Activated CD4-positive, alpha-beta T cell treated with anti-CD3 and anti-CD28 coated beads, Interleukin-2, amount 50 U/mL, for 16 hours (primary cell): ENCODE data around the gene HOXA9.

ENCODE experiments used
- DNase-seq: peaks from one replicate; pipeline ENCODE4 v3.0.0-alpha.2; 2020

Gene HOXA9

DNA sequence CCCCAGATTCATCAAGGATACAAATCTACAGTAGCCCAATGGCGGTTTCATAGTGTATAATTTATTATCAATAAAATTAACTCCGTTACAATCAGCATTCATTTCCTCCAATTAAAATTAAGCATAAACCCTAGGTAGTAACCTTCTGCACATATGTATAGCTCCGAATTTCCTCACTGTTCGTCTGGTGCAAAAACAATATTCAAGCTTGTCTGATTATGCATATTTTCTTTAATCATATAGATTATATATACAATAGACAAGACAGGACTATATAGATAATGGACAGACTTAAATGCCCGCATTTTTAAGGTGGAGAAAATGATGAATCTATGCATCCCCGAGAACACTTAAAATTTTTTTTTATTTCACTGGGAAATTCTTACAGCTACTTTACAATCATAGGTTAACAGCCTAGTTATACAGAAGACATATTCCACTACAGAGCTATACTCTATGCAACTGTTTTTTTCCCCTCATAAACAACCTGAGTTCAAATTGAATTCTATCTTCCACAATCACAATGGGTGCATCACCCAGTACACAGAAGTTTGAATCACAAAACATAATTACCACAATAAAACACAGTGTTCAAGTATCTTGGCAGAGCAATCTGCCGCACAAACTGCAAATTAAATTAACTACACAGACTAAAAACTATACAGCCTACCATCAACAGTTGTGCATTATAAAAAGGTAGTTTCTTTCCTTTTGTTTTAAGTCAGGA is 2.6 kb downstream of the HOXA9 start:
- no peak for DNase-seq

DNA sequence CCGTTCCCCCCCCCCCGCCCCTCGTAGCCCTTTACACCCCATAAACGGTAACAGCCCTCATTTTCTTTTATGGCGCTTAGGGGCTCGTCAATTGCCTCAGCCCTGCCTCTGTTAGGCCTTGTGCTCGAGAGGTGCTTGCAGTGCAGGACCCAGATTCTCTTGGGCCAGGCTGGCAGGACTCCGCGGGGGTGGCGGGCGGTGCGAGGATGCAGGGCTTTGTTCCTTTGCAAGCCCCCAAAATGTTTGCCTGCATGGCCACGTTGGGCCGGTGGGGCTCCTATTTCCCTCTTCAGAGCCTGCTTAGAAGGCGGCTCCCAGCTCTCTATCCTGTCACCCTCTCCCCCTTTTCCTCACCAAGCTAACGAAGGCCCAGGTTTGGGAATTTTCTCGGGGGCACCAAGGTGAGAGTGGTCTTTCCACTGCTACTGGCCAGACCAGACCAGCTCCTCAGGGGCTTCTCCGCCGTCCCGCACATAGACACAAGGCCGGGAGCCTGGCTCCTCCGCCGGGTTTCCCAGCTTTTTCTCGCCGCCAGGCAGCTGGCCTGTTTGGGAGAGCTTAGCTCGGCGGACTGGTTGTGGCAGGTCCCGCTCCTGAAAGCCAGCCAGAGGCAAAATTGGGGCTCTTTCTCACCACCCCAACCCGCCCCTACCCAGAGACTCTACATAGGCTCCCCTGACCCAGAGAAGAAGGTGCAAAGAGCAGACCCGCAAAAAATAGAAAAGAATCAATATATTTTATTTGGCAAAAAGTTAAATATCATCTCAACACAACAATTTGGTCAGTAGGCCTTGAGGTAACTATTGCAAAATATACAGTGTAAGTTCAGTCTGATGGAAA is 3.4 kb downstream of the HOXA9 start:
- no peak for DNase-seq

DNA sequence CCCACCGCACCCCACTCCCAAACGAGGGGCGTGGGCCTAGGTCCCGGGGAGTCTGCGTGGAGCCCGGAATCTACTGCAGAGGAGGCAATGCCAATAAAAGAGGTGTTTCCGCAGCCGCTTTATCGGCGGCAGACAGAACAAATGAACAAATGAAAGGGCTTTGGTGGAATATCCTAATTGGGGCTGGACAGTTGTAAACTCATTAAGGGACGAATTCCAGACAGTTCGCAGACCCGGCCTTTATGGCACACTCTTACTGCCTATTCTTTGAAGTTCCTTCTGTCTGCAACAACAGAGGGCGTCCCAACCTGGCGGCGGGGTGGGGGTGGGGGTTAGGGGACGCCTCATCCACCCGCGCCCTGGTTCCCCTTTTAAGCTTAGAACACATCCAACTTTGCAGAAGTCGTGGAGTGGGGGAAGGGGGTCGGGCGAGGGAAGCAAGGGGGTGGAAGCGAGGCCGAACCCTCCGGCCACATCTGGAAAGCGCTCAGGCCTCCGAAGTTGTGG is 4.1 kb downstream of the HOXA9 start:
- DNase-seq = no peak

GRCh38 chr7:27160546-27161213 is 4.7 kb downstream of the HOXA9 start:
- peak; percentile 80 for DNase-seq

DNA sequence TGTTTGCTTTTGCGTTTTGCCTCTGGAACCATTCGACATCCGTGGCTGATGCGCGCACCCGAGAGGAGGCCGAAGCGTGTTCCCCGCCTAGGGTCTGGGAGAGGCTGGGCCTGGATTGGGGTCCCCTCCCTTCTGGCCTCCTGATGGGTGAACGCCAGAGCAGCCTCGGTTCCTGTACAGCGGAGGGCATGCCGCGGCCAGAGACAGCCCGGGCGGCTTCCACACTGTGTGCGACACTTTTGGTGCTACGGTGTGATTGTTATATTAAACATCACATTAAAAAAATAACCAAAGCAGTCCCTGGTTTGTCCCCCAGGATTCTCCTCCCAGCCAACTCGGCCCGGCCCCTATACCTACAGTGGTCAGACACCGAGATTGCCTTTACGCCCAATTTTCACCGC is 5.2 kb downstream of the HOXA9 start:
- no peak for DNase-seq

GRCh38 chr7:27159266-27160144 is 5.8 kb downstream of the HOXA9 start:
- DNase-seq = no peak

GRCh38 chr7:27158436-27159265 is 6.7 kb downstream of the HOXA9 start:
- DNase-seq = no peak

DNA sequence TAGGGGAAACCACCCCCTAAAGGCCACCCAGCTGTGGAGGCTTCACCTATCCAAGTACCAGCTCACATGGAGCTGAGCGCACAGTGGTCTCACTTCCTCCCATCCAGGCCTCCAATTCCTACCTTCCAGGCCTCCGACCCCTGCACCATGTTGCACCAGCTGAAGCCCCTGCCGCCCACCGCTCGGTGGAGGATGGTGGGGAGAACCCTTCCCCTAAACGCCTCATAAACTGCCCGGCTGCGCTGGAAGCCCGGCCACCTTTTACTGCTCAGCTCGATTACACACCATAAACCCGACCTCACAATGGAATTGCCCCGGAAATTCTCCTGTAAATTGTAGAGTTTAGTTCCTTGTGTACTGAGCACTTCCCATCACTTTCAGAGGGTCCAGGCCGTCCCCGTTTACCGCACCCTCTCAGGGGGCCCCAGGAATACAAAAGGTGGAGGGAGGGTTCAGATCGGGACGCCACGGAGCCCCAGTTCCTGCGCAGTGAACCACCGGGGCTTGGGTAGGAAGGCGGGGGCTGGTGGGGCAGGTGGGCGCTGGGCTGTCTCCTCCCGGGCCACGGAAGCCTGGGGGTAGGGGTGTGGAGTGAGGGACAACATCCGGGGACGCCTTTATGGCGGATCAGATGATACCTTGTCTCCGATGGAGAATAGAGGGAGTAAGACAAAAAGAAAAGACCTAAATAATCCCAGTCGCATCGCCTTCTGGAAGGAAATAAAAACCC is 7.5 kb downstream of the HOXA9 start:
- DNase-seq = no peak

DNA sequence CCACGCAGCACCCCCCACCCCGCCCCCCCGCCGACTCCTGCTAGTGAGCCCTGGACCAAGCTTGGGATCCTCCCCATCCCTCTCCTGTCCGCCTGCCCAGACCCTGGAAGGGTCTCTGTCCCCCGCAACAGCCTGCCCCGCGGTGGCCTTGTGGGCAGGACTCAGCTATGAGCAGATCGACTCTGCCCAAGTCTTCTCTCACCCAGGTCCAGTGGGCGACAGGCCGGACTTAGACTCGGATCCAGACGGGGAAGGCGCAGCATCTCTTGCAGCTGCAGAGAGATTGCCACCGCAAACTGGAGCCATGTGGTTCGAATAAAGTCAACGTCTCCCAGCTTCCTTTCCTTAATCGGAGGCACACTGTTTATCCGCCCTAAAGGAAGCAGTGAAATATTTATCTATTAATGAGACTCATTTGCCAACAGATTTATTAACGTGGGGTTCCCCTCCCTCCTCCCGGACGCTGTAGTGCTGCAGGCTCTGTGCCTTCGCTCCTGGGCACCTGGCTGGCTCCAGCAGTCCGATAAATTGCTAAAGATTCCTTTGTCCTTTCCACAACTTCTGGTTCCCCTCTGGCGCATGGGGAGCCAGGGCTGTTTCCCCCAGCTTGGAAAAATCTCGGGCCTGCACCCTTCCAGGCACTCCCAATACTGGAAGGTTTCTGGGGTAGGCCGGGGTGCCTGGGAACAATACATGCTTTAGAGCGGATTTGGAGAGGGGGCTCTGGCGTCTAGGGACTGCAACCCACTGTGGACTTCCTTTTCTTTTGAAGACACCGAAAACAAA is 8.2 kb downstream of the HOXA9 start:
- no peak for DNase-seq

- DNase-seq = no peak
Measured at GRCh38 chr7:27156508-27156898, 8.8 kb downstream of the HOXA9 start, which contains the start of gene HOXA7. Gene HOXA7 (minus strand): TSS chr7:27156675. CDS start chr7:27156545, 130 bp downstream.

DNA sequence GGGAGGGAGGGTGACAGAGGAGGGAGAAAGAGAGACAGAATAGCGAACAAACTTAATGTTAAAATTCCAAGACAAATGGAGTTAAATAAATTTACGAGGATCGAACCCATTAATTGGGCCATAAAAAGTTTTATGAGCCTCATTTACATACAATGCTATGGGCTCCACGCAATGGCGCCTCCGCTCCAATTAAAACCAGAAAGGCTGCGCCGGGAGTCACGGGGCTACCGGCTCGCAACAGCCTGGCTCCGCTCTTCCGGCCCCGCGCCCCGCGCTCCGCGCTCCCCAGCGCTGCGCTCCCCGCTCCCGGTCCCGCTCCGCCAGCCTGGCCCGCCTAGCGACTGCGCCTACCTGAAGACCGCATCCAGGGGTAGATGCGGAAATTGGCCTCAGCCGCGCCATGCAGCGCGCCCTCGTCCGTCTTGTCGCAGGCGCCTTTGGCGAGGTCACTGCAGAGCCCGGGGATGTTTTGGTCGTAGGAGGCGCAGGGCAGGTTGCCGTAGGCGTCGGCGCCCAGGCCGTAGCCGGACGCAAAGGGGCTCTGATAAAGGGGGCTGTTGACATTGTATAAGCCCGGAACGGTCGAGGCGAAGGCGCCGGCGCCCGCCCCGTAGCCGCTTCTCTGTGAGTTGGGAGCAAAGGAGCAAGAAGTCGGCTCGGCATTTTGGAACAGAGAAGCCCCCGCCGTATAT is 9.4 kb downstream of the HOXA9 start:
- DNase-seq = no peak

- DNase-seq = no peak
Measured at GRCh38 chr7:27154901-27155815, 10.2 kb downstream of the HOXA9 start.

DNA sequence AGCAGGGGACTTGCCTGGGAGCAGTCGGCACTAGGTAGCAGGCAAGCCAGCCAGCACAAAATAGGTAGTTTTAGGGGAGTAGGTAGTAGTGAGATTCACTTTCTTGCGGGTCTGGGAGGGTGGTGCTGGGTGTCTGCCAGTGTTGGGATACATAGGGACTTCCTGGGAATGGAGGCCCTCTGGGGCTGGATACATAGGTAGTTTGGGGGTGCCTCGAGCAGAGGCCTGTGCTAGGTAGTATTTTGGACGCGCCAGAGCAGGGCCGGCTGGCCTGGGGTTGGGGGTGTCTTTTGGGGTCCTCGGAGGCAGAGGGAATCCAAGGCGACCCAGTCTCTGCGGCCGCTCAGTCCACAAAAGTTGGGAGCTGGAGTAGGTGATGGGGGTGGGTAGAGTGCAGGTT is 11.0 kb downstream of the HOXA9 start:
- no peak for DNase-seq

DNA sequence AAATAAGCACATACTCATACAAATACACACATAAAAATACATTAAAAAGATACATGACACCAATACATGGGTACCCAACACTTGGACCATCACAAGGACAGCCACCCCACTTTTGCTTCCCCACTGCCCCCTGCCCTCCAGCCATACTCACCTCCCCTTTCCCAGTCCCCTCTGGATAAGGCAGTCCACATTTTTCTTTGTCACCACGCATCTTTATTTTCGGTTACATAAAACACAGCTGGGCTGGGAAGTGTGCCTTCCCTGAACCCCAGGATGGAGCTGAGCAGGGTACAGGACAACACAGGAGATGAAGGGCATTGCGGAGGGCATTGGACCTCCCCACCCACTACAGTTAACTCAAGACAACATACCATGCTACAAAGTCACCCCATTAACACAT is 11.8 kb downstream of the HOXA9 start:
- no peak for DNase-seq

DNA sequence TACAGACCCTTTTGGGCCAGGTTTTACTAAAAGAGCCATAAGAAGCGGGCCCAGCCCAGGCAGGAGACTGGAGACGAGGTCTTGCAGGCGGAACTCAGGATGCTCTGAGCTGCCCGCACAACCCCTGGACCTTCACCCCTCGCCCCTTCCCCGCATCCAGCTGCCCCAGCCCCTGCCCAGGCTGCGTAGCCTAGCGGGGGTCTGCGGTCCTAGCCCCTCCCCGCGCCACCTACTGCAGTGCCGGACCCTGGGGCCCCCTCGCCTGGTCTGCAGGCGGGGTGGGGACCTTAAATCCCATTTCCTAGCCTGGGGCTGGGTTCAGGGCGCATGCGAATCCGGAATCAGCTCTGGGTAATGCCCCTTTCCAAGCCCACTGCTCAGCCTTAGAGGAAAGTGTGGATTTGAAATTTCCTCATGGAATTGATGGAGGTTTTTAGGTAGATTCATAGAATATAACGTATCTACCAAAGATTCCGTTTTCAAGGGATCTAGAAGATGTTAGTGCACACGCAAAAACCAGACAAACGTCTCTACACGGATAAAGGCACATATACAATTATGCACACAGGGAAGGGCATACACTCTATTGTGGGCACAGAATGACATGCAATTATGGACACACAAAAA is 12.4 kb downstream of the HOXA9 start:
- DNase-seq = no peak

DNA sequence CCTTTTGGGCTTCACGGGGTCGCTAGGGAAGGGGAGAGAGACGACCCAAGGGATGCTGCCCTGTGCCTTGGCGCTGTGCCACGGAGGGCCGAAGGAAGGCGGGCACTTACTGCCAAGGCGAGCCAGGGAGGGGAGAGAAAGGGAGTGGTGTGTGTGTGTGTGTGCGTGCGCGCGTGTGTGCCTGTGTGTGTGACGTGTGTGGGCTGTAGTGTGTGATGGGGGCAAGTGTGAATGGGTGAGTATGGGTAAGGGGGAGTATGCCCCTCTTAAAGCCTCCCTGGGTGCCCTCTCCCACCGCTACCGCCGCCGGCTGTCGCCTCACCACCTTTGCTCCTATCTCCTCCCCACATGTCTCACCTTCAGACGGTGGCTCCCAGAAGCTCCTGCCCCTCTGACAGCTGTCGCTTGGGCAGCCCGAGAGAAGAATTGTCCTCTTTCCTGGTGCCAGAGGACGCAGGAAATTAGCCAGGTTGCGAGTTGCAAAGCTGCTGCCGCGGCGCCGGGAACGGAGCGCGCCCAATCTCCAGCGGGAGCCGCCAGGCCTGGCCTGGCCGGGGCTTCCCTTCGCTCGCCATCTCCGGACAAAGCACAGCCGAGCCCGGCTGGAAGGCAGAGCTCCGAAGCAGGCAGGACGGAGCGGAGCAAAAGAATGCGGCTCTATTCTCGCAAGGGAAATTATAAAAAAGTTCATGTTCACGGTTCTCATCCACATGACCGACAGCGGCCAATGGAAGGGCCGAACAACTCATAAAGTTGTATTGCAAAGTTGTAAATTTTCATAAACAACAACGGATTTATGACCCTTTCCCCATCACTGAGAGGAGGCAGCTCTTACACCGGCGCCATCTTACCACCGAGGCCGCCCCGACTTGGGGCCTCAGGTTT is 13.2 kb downstream of the HOXA9 start, which contains the start of gene HOXA3:
TSS of gene HOXA3 (minus strand) at position 653 of the 885 bp plus-strand sequence. CDS start 41,943 bp downstream, outside the sequence.
- no peak for DNase-seq
